ENCODE data around the gene SMCO3.

The SMCO3 gene

GRCh38 chr12:14826491-14826890 lies 12.5 kb upstream of the SMCO3 start:
- no peak for DNase-seq

DNA sequence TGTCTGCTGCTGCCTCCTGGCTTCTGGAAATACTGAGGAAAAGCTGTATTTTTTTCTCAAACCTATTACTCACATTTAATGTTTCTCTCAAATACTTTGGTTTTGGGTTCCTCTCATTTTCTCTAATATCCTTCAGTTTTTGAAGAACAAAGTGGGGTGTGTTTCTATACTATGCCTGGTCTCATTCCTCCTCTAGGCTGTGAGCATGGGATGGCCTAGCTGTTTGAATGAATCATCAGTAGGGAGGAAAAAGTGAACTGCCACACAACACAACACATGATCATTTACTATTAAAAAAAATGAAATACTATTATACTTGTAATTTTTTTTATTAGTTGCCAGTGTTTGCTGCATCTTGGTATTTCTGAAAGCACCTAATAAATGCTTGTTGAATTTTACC lies 11.3 kb upstream of the SMCO3 start:
- no peak for DNase-seq

DNA sequence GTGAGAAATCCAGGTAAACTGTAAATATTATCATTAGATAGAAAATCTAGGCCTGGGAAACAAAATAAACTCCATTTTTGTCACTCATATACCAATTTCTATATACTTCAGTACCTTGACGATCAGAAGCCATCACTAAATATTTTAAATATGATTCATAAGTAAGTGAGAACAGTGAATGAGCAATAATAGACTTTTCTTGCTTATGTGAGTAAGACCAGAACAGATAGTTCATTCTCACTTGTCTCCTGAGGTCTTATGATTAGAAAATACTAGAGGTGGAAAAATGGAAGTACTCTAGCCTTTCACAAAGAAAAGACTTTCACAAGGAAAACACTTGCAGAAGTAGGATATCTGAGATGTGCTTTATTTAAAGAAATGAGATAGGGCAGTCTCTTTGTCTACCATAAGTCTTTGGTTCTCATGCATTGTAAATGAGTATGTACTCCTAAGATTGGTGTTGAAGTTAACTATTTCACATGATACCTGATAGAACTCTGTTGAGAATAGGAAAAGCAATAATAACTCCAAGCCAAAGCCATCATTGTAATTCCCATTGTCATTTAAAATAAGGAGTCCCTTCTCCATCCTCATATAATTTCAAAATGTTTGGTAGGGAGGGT lies 10.1 kb upstream of the SMCO3 start:
- no peak for DNase-seq

- no peak for DNase-seq
Measured at GRCh38 chr12:14811486-14811885, 2.5 kb downstream of the SMCO3 start.

GRCh38 chr12:14810953-14811483 lies 3.0 kb downstream of the SMCO3 start:
- DNase-seq: no peak

DNA sequence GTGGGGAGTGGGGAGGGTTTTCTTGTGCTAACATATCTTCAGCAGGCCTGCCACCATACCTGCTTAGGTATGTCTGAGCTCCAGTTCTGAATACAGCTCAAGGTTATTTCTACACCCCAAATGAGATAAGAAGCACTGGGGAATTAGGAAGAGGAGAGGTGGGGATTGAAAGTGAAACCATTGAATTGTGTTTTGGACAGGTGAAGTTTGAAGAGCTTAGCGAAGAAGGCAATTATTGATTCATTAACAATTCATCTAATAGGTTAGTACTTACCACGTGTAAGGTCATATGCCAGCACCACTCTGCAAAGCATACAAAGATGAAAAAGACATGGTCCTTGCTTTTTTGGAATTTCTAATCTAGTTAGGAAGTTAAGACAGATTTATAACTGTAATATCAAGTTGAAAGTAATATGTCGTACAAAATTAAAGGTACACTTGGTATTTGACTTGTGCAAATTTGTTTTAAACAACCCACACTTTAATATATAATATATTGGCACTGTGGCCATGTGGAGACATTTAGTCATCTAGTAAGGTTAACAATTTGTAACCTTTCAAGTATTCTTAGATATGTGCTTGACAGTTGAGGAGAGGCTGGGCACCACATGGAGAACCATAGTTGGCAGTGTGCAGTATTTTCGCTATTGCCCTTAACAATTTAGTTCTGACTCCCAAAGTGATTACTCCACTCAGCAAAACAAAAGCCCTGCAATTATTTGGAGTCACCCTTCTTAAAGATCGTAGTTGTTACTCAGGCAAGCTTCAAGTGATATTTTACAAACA lies 3.6 kb downstream of the SMCO3 start:
- DNase-seq: no peak

DNA sequence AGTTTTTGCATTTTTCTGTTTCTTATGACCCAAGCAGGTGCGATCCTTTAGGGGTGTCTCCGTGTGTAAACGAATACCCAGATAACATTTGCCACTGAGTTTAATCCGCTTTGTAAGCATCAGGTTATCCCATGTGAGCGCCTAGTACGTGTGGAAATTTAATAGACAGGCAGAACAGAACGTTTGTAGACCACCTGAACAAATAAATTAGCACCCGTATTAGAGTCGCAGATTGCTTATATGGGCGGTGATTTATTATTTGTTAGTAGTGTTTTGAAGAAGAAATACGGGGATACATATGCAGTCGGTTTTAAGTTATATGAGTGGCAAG lies 10.2 kb downstream of the SMCO3 start:
- no peak for DNase-seq

DNA sequence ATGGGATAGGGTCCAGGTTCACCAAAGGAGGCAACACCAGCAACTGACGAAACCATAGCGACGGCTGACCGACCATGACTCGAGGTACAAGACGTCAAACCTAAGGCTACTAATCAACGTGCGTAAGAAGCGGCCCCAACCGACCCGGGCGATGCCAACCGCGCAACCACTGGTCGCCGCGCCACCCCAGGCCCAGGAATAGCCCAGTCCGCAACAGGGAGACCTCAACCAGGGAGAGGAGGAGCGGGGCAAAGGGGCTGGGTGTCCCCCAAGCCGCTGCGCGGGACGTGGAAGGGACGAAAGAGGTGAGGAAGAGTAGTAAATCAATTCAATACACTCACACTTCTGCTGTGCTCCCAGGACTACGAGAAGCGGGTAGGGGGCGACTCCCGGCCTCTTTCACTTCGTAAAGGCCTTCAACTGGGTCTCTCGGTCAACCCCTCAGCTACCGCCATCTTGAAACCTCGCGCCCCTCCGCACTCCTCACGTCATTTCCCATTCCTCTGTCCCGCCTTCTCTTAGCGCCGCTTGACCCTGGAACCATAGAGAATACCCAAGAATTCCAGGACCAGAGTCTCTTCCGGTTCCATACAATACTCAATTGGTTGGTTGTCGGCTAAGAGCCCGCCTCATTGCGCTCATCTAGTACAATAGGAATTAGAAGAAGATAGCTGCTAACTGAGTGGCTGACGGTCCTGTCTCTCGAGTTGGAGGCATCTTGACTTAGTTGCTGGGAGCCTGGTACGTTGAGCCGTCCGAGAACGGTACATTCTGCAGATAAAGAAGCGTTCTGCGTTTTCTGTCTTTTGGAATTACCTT lies 10.8 kb downstream of the SMCO3 start, which contains the start of the genes C12orf60 and WBP11:
C12orf60 (plus strand) TSS at position 660 of the 819 bp plus-strand sequence. CDS start 19,266 bp downstream, outside the sequence.
WBP11 (minus strand) TSS at position 468 of the 819 bp plus-strand sequence. CDS start 2,095 bp downstream, outside the sequence.
- DNase-seq: peak; percentile 89

- no peak for DNase-seq
Measured at GRCh38 chr12:14802721-14803010, 11.3 kb downstream of the SMCO3 start.

GRCh38 chr12:14802247-14802646 lies 11.7 kb downstream of the SMCO3 start:
- no peak for DNase-seq

DNA sequence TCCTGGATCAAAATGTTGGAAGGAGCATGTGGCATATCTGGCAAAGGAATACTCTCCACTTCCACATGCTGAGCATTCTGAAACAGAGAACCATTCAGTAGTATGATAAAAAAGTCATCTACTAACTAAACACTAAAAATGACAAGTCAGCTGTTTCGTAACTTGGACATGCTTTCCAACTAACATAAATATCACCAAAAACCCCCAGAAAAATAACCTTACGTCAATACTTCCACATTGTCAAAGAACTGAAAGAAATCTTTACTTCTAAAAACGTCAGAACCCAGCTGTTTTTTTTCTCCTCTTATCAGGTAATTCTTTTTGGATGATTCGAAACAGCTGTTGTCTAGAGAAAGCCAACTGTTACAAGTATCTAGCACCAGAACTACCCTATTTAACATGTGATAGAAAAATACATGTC lies 18.9 kb downstream of the SMCO3 start:
- DNase-seq: no peak

- no peak for DNase-seq
Measured at GRCh38 chr12:14785568-14785967, 28.4 kb downstream of the SMCO3 start.

DNA sequence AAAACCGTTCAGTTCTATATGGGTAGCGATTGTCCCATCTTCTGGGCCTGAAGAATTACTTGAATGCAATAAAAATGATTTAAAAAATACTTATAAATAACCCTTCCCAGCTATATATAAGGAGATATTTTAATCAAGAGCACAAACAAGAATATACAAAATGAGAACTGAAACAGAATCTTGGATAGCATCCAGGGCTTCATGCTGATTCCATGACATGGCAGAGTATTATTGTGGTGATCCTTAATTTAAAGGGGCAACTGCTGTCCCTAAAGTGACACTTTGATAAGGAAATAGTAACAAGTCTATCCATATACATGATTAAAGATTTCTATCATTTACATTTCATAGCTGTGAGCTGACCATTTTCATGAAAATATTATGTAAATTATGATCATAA lies 29.5 kb downstream of the SMCO3 start:
- no peak for DNase-seq

DNA sequence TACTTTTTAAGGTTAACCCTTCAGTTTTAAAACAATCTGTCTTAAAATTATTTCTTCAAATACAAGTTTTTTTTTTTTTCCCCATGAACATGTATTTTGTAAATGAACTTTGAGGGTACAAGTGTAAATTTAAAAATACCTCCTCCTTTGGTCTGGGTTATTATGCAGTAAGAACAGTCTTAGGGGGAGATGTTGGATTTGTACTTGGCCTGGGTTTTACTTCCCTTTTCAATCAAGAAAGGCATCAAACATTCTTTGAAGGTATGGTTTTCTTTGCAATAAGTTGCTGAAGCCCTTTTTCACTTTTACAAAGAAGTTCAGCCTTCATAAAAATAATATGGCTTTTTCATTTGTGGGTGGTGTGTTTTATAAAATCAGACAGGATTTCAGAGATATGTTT lies 31.2 kb downstream of the SMCO3 start:
- no peak for DNase-seq

DNA sequence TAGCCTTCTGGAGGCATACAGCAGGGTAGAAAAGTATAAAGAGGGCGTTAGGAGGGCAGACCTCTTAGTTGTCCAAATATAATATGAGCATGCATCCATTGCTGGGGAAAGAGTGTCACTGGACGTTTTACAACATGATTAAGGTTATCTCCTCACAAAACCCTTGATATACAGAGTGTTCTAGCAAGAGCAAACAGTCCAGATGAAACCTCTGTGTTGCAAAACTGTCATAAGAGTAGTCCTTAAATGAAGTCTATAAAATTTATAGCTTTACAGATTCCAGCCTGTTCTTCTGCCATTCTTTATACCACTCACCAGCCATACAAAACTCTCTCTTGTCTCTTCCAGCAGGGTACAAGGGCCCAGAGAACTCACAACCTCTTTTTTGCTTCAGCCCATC lies 32.4 kb downstream of the SMCO3 start:
- no peak for DNase-seq

- DNase-seq: no peak
Measured at GRCh38 chr12:14780859-14781258, 33.1 kb downstream of the SMCO3 start.

DNA sequence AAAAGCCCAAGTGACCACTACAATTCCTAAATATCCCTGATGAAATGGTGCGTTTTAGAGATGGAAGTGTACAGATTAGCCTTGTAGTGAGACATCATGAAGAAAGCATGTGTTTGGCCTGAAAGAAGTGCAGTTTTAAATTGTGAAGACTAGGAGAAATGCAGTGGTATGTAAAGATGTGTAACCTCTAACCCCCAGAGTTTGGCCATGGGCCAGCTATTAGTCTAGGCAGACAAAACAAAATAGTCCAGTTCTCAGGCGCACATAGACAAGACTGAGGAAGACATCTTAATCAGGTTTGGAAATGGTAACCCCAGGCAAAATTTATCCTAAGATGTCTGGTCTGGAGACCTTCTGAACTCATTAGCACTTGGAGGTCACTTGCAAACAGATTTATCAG lies 34.1 kb downstream of the SMCO3 start:
- DNase-seq: no peak

GRCh38 chr12:14777271-14777670 lies 36.7 kb downstream of the SMCO3 start:
- DNase-seq: no peak

DNA sequence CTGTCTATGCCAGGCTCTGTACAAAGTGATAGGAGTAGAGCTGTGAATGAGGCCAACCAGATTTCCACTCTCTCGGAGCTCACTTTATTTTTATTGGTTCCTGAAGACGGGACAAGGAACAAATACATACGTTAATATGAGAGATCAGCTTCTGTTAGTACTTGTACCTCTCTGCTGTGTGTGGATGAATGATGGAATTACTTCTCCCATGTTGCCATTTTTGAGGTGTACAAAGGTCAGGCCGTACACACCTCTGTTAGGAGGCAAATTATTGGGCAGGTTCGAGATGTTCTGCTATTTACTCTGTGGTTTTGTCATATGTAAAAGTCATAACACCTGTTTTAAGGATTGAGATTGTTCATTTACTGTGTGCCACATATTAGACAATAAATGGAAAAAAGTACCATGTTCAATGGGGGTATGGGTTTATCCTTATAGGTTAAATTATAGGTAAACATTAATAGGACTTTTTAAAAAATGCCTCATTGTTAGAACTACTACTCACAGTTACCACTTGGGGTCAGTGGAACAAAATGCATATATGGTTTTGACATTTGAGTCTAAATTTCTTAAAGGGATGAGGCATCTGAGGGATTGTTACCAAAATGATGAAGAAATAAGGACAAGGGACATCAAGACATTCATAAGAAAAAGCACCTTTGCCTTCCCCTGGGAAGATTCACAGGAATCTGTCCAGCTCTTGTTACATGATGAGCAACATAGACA lies 37.6 kb downstream of the SMCO3 start:
- no peak for DNase-seq

DNA sequence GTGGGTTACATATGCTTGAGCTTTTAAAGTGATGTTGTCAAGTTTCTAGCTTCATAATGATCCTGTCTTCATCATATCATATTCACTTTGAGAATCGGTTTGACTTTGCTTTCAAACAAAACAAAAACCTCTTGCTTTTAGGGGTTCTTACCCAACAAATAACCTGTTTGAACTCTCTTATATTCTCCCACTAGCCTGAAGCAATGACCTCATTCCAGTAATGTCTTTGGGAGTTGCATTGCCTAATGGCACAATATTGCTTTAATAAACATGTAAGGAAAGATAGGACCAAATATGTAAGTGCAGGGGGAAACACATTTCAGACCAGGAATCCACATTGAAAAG lies 38.4 kb downstream of the SMCO3 start:
- no peak for DNase-seq

- peak; percentile 9 for DNase-seq
Measured at GRCh38 chr12:14774906-14775635, 38.9 kb downstream of the SMCO3 start.
